K562 (cell line): ENCODE measurements around the gene DUOX2. TPM values are rescaled to one million over a fixed set of nuclear protein-coding genes. Genes with fewer than 3 reads are reported as not detected.

Experiments
- ATF7 ChIP-seq: fragments of 450-650 bp; IDR thresholded peaks from 2 replicates; pipeline ENCODE4 v1.7.1; 2014; ENCODE audit warnings: mild to moderate bottlenecking, moderate library complexity
- CTCF ChIP-seq, 3 experiments: IDR thresholded peaks in 2 of 3; conservative IDR thresholded peaks in 1 of 3; 2 replicates each; pipeline ENCODE4 v1.5.1; 2011 to 2012; ENCODE audit warnings: low read length in 3 of 3, mild to moderate bottlenecking in 3 of 3, control low read depth in 2 of 3, improper control_type of control experiment in 1 of 3, inconsistent platforms in 1 of 3, low read depth in 1 of 3, mixed read lengths in 1 of 3, moderate library complexity in 1 of 3; ENCODE audit not compliant: insufficient read depth in 2 of 3
- DACH1 ChIP-seq: fragments of 450-650 bp; IDR thresholded peaks from 2 replicates; pipeline ENCODE4 v1.6.1; 2018; ENCODE audit not compliant: partially characterized antibody
- FOXK2 ChIP-seq, 2 experiments: fragments of 450-650 bp; IDR thresholded peaks in 1 of 2; conservative IDR thresholded peaks in 1 of 2; 2 replicates each; pipeline ENCODE4 v1.6.1; 2016; ENCODE audit warnings: low read depth in 2 of 2, mild to moderate bottlenecking in 1 of 2
- IFI16 ChIP-seq: fragments of 250-450 bp; sonication (Bioruptor Pico); IDR thresholded peaks from 2 replicates; pipeline ENCODE4 v2.1.2; 2022; ENCODE audit warnings: mild to moderate bottlenecking, inconsistent platforms
- MITF ChIP-seq: IDR thresholded peaks from 2 replicates; pipeline ENCODE4 v1.6.1; 2014; ENCODE audit warnings: antibody characterized with exemption
- MTF1 ChIP-seq: fragments of 250-450 bp; sonication (Bioruptor Pico); IDR thresholded peaks from 2 replicates; pipeline ENCODE4 v1.9.0; 2021; ENCODE audit warnings: moderate library complexity, mild to moderate bottlenecking, inconsistent platforms, borderline replicate concordance
- NFYB ChIP-seq: IDR thresholded peaks from 2 replicates; pipeline ENCODE4 v1.6.1; 2011; ENCODE audit warnings: mild to moderate bottlenecking, moderate library complexity; ENCODE audit not compliant: insufficient read length; ENCODE audit errors: extremely low read depth
- NUFIP1 ChIP-seq: fragments of 450-650 bp; IDR thresholded peaks from 2 replicates; pipeline ENCODE4 v1.6.1; 2018; ENCODE audit not compliant: partially characterized antibody
- PCBP1 ChIP-seq: fragments of 200-400 bp; formaldehyde crosslinking; IDR thresholded peaks from 2 replicates; pipeline ENCODE4 v1.6.1; 2018; ENCODE audit warnings: mild to moderate bottlenecking, low read depth, low read length; ENCODE audit not compliant: poor library complexity, severe bottlenecking
- PHF21A ChIP-seq: fragments of 450-650 bp; IDR thresholded peaks from 2 replicates; pipeline ENCODE4 v1.6.1; 2017; ENCODE audit warnings: low read depth, borderline replicate concordance
- SRSF9 ChIP-seq: fragments of 200-400 bp; formaldehyde crosslinking; IDR thresholded peaks from 2 replicates; pipeline ENCODE4 v1.6.1; 2017; ENCODE audit warnings: low read depth, low read length, borderline replicate concordance
- ZNF253 ChIP-seq: fragments of 250-450 bp; sonication (Bioruptor Pico); conservative IDR thresholded peaks from 2 replicates; pipeline ENCODE4 v1.6.1; 2021; ENCODE audit warnings: mild to moderate bottlenecking
- ZNF507 ChIP-seq: conservative IDR thresholded peaks from 2 replicates; pipeline ENCODE4 v1.6.1; 2017; ENCODE audit warnings: missing genetic modification characterization, missing compliant biosample characterization
- ZNF707 ChIP-seq: fragments of 250-450 bp; sonication (Bioruptor Pico); conservative IDR thresholded peaks from 2 replicates; pipeline ENCODE4 v1.8.0; 2022; ENCODE audit warnings: inconsistent platforms, mild to moderate bottlenecking, moderate library complexity
- ZNF785 ChIP-seq: fragments of 250-450 bp; sonication (Bioruptor Pico); IDR thresholded peaks from 2 replicates; pipeline ENCODE4 v1.4.0; 2020; ENCODE audit warnings: mild to moderate bottlenecking
- polyA plus RNA-seq, 8 experiments: library from polyadenylated mRNA; depleted of rRNA in 4 of 8; stranded (reverse) in 5 of 8; unstranded in 3 of 8; fragments of >200 nt; fragmentation: Nextera tagmentation in 2 of 8; fragmentation: Illumina TruSeq in 1 of 8; extraction: Ambion mirVana in 2 of 8; extraction: Trizol in 1 of 8; gene quantifications; 2 replicates each; pipeline versions ENCODE4 v1.2.1 to v1.2.3, GENCODE V29; 2011 to 2014; ENCODE audit warnings: inconsistent platforms in 1 of 8, missing spikeins in 1 of 8
- total RNA-seq, 7 experiments: library from RNA; depleted of rRNA in 6 of 7; stranded (reverse); fragments of >200 nt in 6 of 7; fragmentation: Illumina TruSeq in 2 of 7; extraction: Trizol in 2 of 7; gene quantifications; 2 replicates each; pipeline versions ENCODE4 v1.2.1 to v1.2.3, GENCODE V29; 2011 to 2021; ENCODE audit warnings: low replicate concordance in 1 of 7
- TF ChIP-seq, protein P1 (sequence below): sonication (generic); formaldehyde crosslinking; IDR thresholded peaks from 2 replicates; pipeline ENCODE4 v1.8.0; 2022; ENCODE audit warnings: mild to moderate bottlenecking, missing genetic modification reagents, borderline replicate concordance
- TF ChIP-seq, protein P2 (sequence below): fragments of 450-650 bp; IDR thresholded peaks from 2 replicates; pipeline ENCODE4 v1.6.1; 2016; ENCODE audit warnings: mild to moderate bottlenecking
- TF ChIP-seq, protein P3 (sequence below): fragments of 450-650 bp; IDR thresholded peaks from 2 replicates; pipeline ENCODE4 v1.7.0; 2016; ENCODE audit warnings: borderline replicate concordance

The DUOX2 gene
- total and polyA plus RNA-seq, 9 of the 15 experiments (the other 6 are each of a cell fraction or from before 2014, with no cell fraction given) = 0.01 to 0.03 (median 0.02) TPM; not detected in 6

GRCh38 chr15:45118131-45118588 is 4.2 kb upstream of the DUOX2 start (continued):
- TF ChIP-seq, protein P1, sequence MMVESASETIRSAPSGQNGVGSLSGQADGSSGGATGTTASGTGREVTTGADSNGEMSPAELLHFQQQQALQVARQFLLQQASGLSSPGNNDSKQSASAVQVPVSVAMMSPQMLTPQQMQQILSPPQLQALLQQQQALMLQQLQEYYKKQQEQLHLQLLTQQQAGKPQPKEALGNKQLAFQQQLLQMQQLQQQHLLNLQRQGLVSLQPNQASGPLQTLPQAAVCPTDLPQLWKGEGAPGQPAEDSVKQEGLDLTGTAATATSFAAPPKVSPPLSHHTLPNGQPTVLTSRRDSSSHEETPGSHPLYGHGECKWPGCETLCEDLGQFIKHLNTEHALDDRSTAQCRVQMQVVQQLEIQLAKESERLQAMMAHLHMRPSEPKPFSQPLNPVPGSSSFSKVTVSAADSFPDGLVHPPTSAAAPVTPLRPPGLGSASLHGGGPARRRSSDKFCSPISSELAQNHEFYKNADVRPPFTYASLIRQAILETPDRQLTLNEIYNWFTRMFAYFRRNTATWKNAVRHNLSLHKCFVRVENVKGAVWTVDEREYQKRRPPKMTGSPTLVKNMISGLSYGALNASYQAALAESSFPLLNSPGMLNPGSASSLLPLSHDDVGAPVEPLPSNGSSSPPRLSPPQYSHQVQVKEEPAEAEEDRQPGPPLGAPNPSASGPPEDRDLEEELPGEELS (CRISPR knock-in tag) = no peak
- TF ChIP-seq, protein P2, sequence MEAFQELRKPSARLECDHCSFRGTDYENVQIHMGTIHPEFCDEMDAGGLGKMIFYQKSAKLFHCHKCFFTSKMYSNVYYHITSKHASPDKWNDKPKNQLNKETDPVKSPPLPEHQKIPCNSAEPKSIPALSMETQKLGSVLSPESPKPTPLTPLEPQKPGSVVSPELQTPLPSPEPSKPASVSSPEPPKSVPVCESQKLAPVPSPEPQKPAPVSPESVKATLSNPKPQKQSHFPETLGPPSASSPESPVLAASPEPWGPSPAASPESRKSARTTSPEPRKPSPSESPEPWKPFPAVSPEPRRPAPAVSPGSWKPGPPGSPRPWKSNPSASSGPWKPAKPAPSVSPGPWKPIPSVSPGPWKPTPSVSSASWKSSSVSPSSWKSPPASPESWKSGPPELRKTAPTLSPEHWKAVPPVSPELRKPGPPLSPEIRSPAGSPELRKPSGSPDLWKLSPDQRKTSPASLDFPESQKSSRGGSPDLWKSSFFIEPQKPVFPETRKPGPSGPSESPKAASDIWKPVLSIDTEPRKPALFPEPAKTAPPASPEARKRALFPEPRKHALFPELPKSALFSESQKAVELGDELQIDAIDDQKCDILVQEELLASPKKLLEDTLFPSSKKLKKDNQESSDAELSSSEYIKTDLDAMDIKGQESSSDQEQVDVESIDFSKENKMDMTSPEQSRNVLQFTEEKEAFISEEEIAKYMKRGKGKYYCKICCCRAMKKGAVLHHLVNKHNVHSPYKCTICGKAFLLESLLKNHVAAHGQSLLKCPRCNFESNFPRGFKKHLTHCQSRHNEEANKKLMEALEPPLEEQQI = no peak
- TF ChIP-seq ATF7 (0 out of 2 replicates have a peak, but pooled peaks have one; percentile 38), IFI16 (CRISPR knock-in tag) (no peak), MTF1 (CRISPR knock-in tag) (no peak), PCBP1 (no peak), ZNF707 (CRISPR knock-in tag) (no peak), ZNF507 (no peak), ZNF253 (CRISPR knock-in tag) (no peak), NUFIP1 (no peak), NFYB (no peak), ZNF785 (CRISPR knock-in tag) (no peak), PHF21A (no peak), CTCF (IDR thresholded peaks at IDR 0.05 in 2 of 3, conservative IDR thresholded peaks at IDR 0.05 in 1 of 3; ENCODE audit: insufficient read depth in 2 of 3, low read depth in 1 of 3, low read length in 3 of 3) (peak; percentile 100), MITF (no peak), FOXK2 (conservative IDR thresholded peaks at IDR 0.05 in 1 of 2, IDR thresholded peaks at IDR 0.05 in 1 of 2; ENCODE audit: low read depth in 2 of 2) (no peak), SRSF9 (no peak), DACH1 (peak; percentile 29)
- TF ChIP-seq, protein P3, sequence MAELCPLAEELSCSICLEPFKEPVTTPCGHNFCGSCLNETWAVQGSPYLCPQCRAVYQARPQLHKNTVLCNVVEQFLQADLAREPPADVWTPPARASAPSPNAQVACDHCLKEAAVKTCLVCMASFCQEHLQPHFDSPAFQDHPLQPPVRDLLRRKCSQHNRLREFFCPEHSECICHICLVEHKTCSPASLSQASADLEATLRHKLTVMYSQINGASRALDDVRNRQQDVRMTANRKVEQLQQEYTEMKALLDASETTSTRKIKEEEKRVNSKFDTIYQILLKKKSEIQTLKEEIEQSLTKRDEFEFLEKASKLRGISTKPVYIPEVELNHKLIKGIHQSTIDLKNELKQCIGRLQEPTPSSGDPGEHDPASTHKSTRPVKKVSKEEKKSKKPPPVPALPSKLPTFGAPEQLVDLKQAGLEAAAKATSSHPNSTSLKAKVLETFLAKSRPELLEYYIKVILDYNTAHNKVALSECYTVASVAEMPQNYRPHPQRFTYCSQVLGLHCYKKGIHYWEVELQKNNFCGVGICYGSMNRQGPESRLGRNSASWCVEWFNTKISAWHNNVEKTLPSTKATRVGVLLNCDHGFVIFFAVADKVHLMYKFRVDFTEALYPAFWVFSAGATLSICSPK = no peak
